ENCODE measurements around the gene EEPD1. TPM values are rescaled to one million over a fixed set of nuclear protein-coding genes. Genes with fewer than 3 reads are reported as not detected.

Gene EEPD1
- total and polyA plus RNA-seq, 9 donors: 5.6 to 16.6 (median 11.5) TPM

DNA sequence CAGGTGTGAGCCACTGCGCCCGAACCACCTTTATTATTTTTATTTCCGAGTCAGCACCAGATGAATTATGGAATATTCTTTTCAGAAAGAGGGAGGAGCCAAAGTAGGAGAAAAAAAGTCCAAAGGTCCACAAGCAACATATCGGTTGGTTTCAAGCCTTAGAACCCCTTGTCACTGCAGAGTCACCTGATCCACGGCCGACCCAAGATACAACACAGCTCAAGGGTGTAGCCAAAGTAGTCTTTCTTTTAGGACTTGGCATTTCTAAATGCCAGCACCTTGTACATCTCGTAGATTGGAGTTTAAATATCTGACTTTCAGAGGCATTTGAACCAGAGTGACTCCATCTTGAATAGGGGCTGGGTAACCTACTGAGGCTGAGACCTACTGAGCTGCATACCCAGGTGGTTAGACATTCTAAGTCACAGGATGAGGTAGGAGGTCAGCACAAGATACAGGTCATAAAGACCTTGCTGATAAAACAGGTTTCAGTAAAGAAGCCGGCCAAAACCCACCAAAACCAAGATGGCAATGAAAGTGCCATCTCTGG is 122.8 kb downstream of the EEPD1 start:
- H3K36me3 ChIP-seq: no peaks in the 10 kb centered on the region
- no peak overlapping the region for H3K4me3 ChIP-seq
- H3K27me3 ChIP-seq: no peaks in the 10 kb centered on the region
- no peak overlapping the region for H3K27ac ChIP-seq
- DNase-seq: no peak
- no peak for TF ChIP-seq EP300 (IDR thresholded peaks at IDR 0.05)
- TF ChIP-seq POLR2A (IDR thresholded peaks at IDR 0.05): no peak
- TF ChIP-seq, protein P1, sequence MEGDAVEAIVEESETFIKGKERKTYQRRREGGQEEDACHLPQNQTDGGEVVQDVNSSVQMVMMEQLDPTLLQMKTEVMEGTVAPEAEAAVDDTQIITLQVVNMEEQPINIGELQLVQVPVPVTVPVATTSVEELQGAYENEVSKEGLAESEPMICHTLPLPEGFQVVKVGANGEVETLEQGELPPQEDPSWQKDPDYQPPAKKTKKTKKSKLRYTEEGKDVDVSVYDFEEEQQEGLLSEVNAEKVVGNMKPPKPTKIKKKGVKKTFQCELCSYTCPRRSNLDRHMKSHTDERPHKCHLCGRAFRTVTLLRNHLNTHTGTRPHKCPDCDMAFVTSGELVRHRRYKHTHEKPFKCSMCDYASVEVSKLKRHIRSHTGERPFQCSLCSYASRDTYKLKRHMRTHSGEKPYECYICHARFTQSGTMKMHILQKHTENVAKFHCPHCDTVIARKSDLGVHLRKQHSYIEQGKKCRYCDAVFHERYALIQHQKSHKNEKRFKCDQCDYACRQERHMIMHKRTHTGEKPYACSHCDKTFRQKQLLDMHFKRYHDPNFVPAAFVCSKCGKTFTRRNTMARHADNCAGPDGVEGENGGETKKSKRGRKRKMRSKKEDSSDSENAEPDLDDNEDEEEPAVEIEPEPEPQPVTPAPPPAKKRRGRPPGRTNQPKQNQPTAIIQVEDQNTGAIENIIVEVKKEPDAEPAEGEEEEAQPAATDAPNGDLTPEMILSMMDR (IDR thresholded peaks at IDR 0.05): no peak
- no peaks in the 10 kb centered on the region for H3K9me3 ChIP-seq
- H3K4me1 ChIP-seq (ENCODE audit: insufficient read depth): peaks cover 34% of the 10 kb centered on the region
- 85 to 96% (median 91%) methylated on average over 8 of the region's 8 CpGs for WGBS, 3 donors
- intact Hi-C loops (cut with DNase I): no loop called here

- intact Hi-C loops (cut with DNase I): no loop called here
- 23 to 44% (median 28%) methylated on average over 7 of the region's 7 CpGs for WGBS, 3 donors
- Histone ChIP-seq H3K27ac (peak overlapping the region in 1 of 2 donors; percentile 21), H3K9me3 (no peaks in the 10 kb centered on the region), H3K36me3 (no peaks in the 10 kb centered on the region), H3K27me3 (no peaks in the 10 kb centered on the region), H3K4me3 (no peak overlapping the region), H3K4me1 (ENCODE audit: insufficient read depth) (peaks cover 35% of the 10 kb centered on the region)
- TF ChIP-seq EP300 (IDR thresholded peaks at IDR 0.05): no peak
- TF ChIP-seq POLR2A (IDR thresholded peaks at IDR 0.05): no peak
- TF ChIP-seq, protein P1 (IDR thresholded peaks at IDR 0.05): no peak
- no peak for DNase-seq
Observed at GRCh38 chr7:36276428-36277248, 123.6 kb downstream of the EEPD1 start.

- Histone ChIP-seq H3K27ac (peak overlapping the region in 1 of 2 donors; percentile 21), H3K27me3 (no peaks in the 10 kb centered on the region), H3K36me3 (no peaks in the 10 kb centered on the region), H3K4me1 (ENCODE audit: insufficient read depth) (peaks cover 35% of the 10 kb centered on the region), H3K9me3 (no peaks in the 10 kb centered on the region), H3K4me3 (no peak overlapping the region)
- TF ChIP-seq, protein P1 (IDR thresholded peaks at IDR 0.05): no peak
- no peak for TF ChIP-seq EP300 (IDR thresholded peaks at IDR 0.05)
- no peak for TF ChIP-seq POLR2A (IDR thresholded peaks at IDR 0.05)
- no peak for DNase-seq
- WGBS, 3 donors: 57 to 71% (median 69%) methylated on average over 6 of the region's 6 CpGs
- intact Hi-C loops (cut with DNase I): no loop called here
Observed at GRCh38 chr7:36277249-36277542, 124.1 kb downstream of the EEPD1 start.

DNA sequence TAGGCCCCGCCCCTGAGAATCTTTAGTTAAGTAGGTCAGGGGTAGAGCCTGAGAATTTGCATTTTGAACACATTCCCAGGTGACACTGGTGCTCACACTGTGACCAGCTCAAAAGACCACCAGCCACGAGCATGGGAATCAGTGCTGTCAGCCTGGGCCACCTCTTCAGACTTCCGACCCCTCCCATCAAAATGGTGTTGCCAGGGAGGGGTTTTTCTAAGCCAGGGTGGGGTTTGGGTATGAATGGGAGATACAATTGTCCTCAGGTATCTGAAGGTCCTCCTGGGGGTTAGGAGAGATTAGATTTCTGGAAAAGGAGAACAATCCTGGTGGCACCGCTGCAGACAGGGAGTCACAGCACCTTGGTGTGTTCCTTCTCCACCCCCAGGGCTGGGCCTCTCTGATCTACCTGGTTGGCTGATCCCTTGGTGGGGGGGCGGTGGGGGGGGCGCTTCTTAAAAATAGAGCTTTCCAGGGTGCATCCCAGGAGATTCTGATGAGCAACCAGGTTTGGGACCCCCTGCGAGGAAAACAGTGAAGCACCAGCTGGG is 125.1 kb downstream of the EEPD1 start:
- Histone ChIP-seq H3K9me3 (no peaks in the 10 kb centered on the region), H3K27me3 (no peaks in the 10 kb centered on the region), H3K36me3 (no peaks in the 10 kb centered on the region), H3K4me3 (no peak overlapping the region), H3K4me1 (ENCODE audit: insufficient read depth) (peaks cover 31% of the 10 kb centered on the region), H3K27ac (no peak overlapping the region)
- WGBS, 3 donors: 64 to 71% (median 68%) methylated on average over 7 of the region's 7 CpGs
- TF ChIP-seq, protein P1 (IDR thresholded peaks at IDR 0.05): no peak
- no peak for TF ChIP-seq EP300 (IDR thresholded peaks at IDR 0.05)
- no peak for TF ChIP-seq POLR2A (IDR thresholded peaks at IDR 0.05)
- intact Hi-C loops (cut with DNase I): no loop called here
- no peak for DNase-seq

Measured in ovary (tissue), 9 donors.